Calu3 (cell line): Measurements from ENCODE around the gene HEG1. TPM values are rescaled to one million over a fixed set of nuclear protein-coding genes. Genes with fewer than 3 reads are reported as not detected.

Experiments used
- BruUV-seq: library from RNA; stranded (reverse); fragments of 400-500 nt; replicated peaks from 2 replicates; lab custom pipeline; 2021; lab: Mats Ljungman, UMichigan
- CTCF ChIA-PET: fragments of 300-600 bp; sonication (Branson Sonifier 250); formaldehyde crosslinking; loops from one replicate; lab custom pipeline; 2022; ENCODE audit warnings: antibody characterized with exemption; lab: Charles Lee
- DNase-seq: peaks from one replicate; pipeline ENCODE4 v3.0.0; 2022
- H3K27ac Mint-ChIP-seq: one replicate; pipeline ENCODE4 v1.8.0; 2022; ENCODE audit warnings: mixed read lengths; ENCODE audit not compliant: unreplicated experiment
- H3K27me3 Mint-ChIP-seq: one replicate; pipeline ENCODE4 v1.8.0; 2022; ENCODE audit warnings: mixed read lengths; ENCODE audit not compliant: unreplicated experiment
- H3K36me3 Mint-ChIP-seq: one replicate; pipeline ENCODE4 v1.8.0; 2022; ENCODE audit warnings: mild to moderate bottlenecking, moderate library complexity, mixed read lengths; ENCODE audit not compliant: insufficient read depth, unreplicated experiment
- H3K4me1 Mint-ChIP-seq: one replicate; pipeline ENCODE4 v1.8.0; 2022; ENCODE audit warnings: mild to moderate bottlenecking, low read depth, mixed read lengths; ENCODE audit not compliant: unreplicated experiment
- H3K4me3 Mint-ChIP-seq: one replicate; pipeline ENCODE4 v1.8.0; 2022; ENCODE audit warnings: mild to moderate bottlenecking, low read depth, moderate library complexity, mixed read lengths; ENCODE audit not compliant: unreplicated experiment
- H3K9me3 Mint-ChIP-seq: one replicate; pipeline ENCODE4 v1.8.0; 2022; ENCODE audit warnings: low read depth, mixed read lengths; ENCODE audit not compliant: unreplicated experiment
- intact Hi-C: fragments of 100-400 bp; cut with micrococcal nuclease; formaldehyde crosslinking; loops from one replicate; pipeline ENCODE4 v1.10.0; 2022; ENCODE audit not compliant: unreplicated experiment
- total RNA-seq: library from RNA; stranded (reverse); gene quantifications from 2 replicates; pipeline ENCODE4 v1.2.3, GENCODE V29; 2022
- TF ChIP-seq, protein P1 (sequence below): fragments of 200-600 bp; IDR thresholded peaks from one replicate; pipeline ENCODE4 v1.8.0; 2022; ENCODE audit warnings: antibody characterized with exemption; ENCODE audit not compliant: unreplicated experiment

The HEG1 gene
- total RNA-seq, 1 experiment from 2014 or later: 0.97 TPM

DNA sequence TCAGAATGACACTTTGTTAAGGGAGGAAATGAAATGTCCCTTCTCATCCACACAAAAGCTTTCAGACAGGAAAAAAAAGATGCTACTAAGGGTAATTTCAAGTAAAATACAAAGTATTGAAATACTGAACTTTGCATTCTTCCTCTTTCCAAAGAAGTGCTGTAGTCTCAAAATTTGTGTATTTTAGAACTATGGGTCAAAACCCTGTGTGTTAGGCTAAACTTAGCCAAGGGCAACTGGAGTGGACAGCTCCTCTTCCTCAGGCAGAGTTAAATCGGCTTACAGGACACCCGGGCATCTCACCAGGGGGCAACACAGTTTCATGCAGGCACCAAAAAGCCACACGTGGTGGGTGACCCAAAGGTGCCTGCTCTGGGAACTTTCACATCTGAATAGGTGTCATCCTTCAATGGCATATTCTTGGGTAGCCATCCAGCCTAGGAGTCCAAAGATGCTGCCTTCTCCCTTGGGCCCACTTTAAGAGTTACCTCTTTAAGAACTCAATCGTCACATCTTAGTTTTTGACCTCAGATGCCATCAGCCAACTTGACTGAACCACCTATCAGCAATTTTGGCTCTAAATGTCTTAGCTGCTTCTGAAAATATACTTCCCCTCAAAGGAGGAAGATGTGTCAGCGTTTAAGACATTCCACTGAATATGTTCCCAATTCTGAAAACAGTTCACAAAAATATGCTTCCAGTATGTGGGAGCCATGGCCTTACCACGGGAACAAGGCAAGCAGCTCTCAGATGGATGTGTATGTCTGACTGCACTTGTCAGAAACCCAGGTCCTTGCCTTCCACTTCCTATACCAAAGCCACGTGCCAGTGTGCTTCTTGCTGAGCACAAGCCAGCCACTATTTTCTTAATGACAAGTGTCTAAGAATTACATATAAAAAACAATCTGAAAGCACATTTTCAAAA, 89.0 kb downstream of the HEG1 start:
- Mint-ChIP-seq H3K27me3 (no peaks in the 10 kb centered on the region), H3K4me3 (no peak overlapping the region), H3K27ac (no peak overlapping the region), H3K36me3 (no peaks in the 10 kb centered on the region), H3K4me1 (no peaks in the 10 kb centered on the region), H3K9me3 (no peaks in the 10 kb centered on the region)
- no peak for DNase-seq
- CTCF ChIA-PET: no interaction called here
- intact Hi-C loops: no loop called here
- TF ChIP-seq, protein P1, sequence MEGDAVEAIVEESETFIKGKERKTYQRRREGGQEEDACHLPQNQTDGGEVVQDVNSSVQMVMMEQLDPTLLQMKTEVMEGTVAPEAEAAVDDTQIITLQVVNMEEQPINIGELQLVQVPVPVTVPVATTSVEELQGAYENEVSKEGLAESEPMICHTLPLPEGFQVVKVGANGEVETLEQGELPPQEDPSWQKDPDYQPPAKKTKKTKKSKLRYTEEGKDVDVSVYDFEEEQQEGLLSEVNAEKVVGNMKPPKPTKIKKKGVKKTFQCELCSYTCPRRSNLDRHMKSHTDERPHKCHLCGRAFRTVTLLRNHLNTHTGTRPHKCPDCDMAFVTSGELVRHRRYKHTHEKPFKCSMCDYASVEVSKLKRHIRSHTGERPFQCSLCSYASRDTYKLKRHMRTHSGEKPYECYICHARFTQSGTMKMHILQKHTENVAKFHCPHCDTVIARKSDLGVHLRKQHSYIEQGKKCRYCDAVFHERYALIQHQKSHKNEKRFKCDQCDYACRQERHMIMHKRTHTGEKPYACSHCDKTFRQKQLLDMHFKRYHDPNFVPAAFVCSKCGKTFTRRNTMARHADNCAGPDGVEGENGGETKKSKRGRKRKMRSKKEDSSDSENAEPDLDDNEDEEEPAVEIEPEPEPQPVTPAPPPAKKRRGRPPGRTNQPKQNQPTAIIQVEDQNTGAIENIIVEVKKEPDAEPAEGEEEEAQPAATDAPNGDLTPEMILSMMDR: no peak
- no TSS peak for BruUV-seq

DNA sequence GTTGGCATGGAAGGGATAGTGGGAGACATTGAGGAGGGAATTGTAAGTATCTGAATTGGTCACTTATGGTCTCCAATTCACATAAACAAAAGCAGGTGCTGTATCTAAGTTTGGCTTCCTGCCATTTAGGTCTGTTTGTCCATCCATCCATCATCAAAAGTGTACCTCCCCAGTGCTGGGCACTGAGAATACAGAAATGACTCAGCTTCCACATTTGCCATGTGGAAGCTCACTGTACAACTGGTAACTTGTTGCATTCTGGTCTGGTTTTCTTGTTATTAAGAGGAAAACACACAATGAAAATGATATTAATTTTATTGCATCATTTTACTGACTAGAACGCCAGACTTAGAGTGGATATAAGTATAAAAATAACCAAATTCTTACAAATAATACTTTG, 90.4 kb downstream of the HEG1 start:
- BruUV-seq: no TSS peak
- Mint-ChIP-seq H3K9me3 (no peaks in the 10 kb centered on the region), H3K36me3 (no peaks in the 10 kb centered on the region), H3K27me3 (no peaks in the 10 kb centered on the region), H3K4me3 (no peak overlapping the region), H3K4me1 (no peaks in the 10 kb centered on the region), H3K27ac (no peak overlapping the region)
- CTCF ChIA-PET: no interaction called here
- intact Hi-C loops: no loop called here
- no peak for DNase-seq
- TF ChIP-seq, protein P1: no peak

DNA sequence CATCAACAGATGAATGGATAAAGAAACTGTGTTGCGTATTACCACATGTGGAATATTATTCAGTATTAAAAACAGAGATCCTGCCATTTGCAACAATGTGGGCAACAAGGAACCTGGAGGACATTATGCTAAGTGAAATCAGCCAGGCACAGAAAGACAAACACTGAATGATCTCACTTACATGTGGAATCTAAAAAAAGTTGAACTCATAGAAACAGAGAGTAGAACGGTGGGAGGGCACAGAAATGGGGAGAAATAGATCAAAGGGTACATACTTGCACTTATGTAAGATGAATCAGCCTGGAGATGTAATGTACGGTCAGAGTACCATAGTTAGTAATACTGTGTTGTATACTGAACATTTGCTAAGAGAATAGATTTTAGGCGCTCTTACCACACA, 91.4 kb downstream of the HEG1 start:
- H3K27me3 Mint-ChIP-seq: no peaks in the 10 kb centered on the region
- CTCF ChIA-PET: interaction anchor here (0.5 kb wide), 1 partner anchor 448 kb away, joined by 4 read pairs; no protein-coding TSS in a partner anchor
- no TSS peak for BruUV-seq
- no peaks in the 10 kb centered on the region for H3K9me3 Mint-ChIP-seq
- no peak overlapping the region for H3K4me3 Mint-ChIP-seq
- H3K36me3 Mint-ChIP-seq: no peaks in the 10 kb centered on the region
- TF ChIP-seq, protein P1: no peak
- H3K27ac Mint-ChIP-seq: no peak overlapping the region
- DNase-seq: no peak
- no peaks in the 10 kb centered on the region for H3K4me1 Mint-ChIP-seq
- intact Hi-C loops: no loop called here

- Mint-ChIP-seq H3K27me3 (no peaks in the 10 kb centered on the region), H3K4me1 (no peaks in the 10 kb centered on the region), H3K36me3 (no peaks in the 10 kb centered on the region), H3K4me3 (no peak overlapping the region), H3K27ac (no peak overlapping the region), H3K9me3 (no peaks in the 10 kb centered on the region)
- TF ChIP-seq, protein P1: no peak
- intact Hi-C loops: no loop called here
- no TSS peak for BruUV-seq
- CTCF ChIA-PET: no interaction called here
- DNase-seq: no peak
Observed at GRCh38 chr3:124963755-124964154, 92.0 kb downstream of the HEG1 start.
